CD4-positive, alpha-beta T cell treated with Interleukin-4 for 4 hours (primary cell): ENCODE data around the gene PDLIM5.
"Not testable (repeated sequence)": the region's sequence is repeated elsewhere in the genome, so short reads cannot be mapped to it uniquely, and the experiment has no call there.

ENCODE experiments used
- DNase-seq: peaks from one replicate; pipeline ENCODE4 v3.0.0-alpha.2; 2020

Gene PDLIM5

GRCh38 chr4:94466371-94466770, 14.6 kb downstream of the PDLIM5 start:
- no peak for DNase-seq

GRCh38 chr4:94466923-94467322, 15.2 kb downstream of the PDLIM5 start:
- DNase-seq: no peak

GRCh38 chr4:94468093-94468769, 16.5 kb downstream of the PDLIM5 start:
- DNase-seq: no peak

- DNase-seq: no peak
These were observed 17.6 kb downstream of the PDLIM5 start for GRCh38 chr4:94469221-94469784.

GRCh38 chr4:94470132-94470531, 18.4 kb downstream of the PDLIM5 start:
- no peak for DNase-seq

GRCh38 chr4:94470782-94471181, 19.0 kb downstream of the PDLIM5 start:
- not testable (repeated sequence) for DNase-seq

- no peak for DNase-seq
These were observed 20.5 kb downstream of the PDLIM5 start for GRCh38 chr4:94472056-94472826.

GRCh38 chr4:94475050-94475449, 23.3 kb downstream of the PDLIM5 start:
- DNase-seq: no peak

GRCh38 chr4:94475794-94476193, 24.1 kb downstream of the PDLIM5 start:
- DNase-seq: no peak

- no peak for DNase-seq
These were observed 25.5 kb downstream of the PDLIM5 start for GRCh38 chr4:94477227-94477626.

- DNase-seq: not testable (repeated sequence)
These were observed 27.1 kb downstream of the PDLIM5 start for GRCh38 chr4:94478805-94479204.

GRCh38 chr4:94479358-94480141, 27.8 kb downstream of the PDLIM5 start:
- DNase-seq: no peak

GRCh38 chr4:94480362-94480951, 28.7 kb downstream of the PDLIM5 start:
- DNase-seq: no peak

GRCh38 chr4:94483895-94484294, 32.2 kb downstream of the PDLIM5 start:
- no peak for DNase-seq

GRCh38 chr4:94484818-94485217, 33.1 kb downstream of the PDLIM5 start:
- DNase-seq: no peak

GRCh38 chr4:94486372-94486801, 34.6 kb downstream of the PDLIM5 start:
- DNase-seq: no peak

GRCh38 chr4:94488670-94489069, 36.9 kb downstream of the PDLIM5 start:
- no peak for DNase-seq

- DNase-seq: no peak
These were observed 37.4 kb downstream of the PDLIM5 start for GRCh38 chr4:94489098-94489497.

- DNase-seq: no peak
These were observed 38.7 kb downstream of the PDLIM5 start for GRCh38 chr4:94490437-94490836.

GRCh38 chr4:94491322-94491721, 39.6 kb downstream of the PDLIM5 start:
- DNase-seq: no peak

- DNase-seq: no peak
These were observed 43.7 kb downstream of the PDLIM5 start for GRCh38 chr4:94495408-94495807.

GRCh38 chr4:94497690-94498089, 45.9 kb downstream of the PDLIM5 start:
- DNase-seq: no peak

- no peak for DNase-seq
These were observed 46.8 kb downstream of the PDLIM5 start for GRCh38 chr4:94498502-94498901.
